Gastrocnemius medialis (tissue), 4 donors: ENCODE measurements around the gene HINT2. TPM values are rescaled to one million over a fixed set of nuclear protein-coding genes. Genes with fewer than 3 reads are reported as not detected.
A peak's percentile ranks its signal among the peaks of the same experiment; 100 is the strongest.

ENCODE experiments used
- ATAC-seq, 2 donors: fragments of 150-250 bp; one replicate each; pipeline ENCODE4 v1.9.1; 2016
- DNase-seq, 2 donors: peaks; one replicate each; pipeline ENCODE4 v3.0.0-alpha.2; 2019
- H3K27ac ChIP-seq, 4 donors: fragments of 200-600 bp; sonication (generic); 1 replicate in 1 of 4; 2 replicates in 3 of 4; pipeline ENCODE4 v1.5.1; 2016 to 2018; ENCODE audit warnings: mild to moderate bottlenecking in 2 of 4, moderate library complexity in 1 of 4
- H3K27me3 ChIP-seq, 3 donors: fragments of 200-600 bp; sonication (generic) in 2 of 3; 1 replicate in 1 of 3; 2 replicates in 2 of 3; pipeline versions ENCODE4 v1.5.1 to v1.6.0; 2016 to 2019; ENCODE audit warnings: mild to moderate bottlenecking in 1 of 3, moderate library complexity in 1 of 3
- H3K36me3 ChIP-seq, 2 donors: fragments of 200-600 bp; sonication (generic) in 1 of 2; one replicate each; pipeline ENCODE4 v1.5.1; 2017 to 2018
- H3K4me1 ChIP-seq, 2 donors: fragments of 200-600 bp; sonication (generic) in 1 of 2; one replicate each; pipeline ENCODE4 v1.5.1; 2016 to 2017; ENCODE audit warnings: mild to moderate bottlenecking in 2 of 2
- H3K4me3 ChIP-seq, 4 donors: fragments of 200-600 bp; sonication (generic) in 3 of 4; 1 replicate in 1 of 4; 2 replicates in 3 of 4; pipeline ENCODE4 v1.5.1; 2016 to 2019; ENCODE audit warnings: mild to moderate bottlenecking in 2 of 4
- H3K9me3 ChIP-seq, 3 donors: fragments of 200-600 bp; sonication (generic) in 2 of 3; 1 replicate in 1 of 3; 2 replicates in 2 of 3; pipeline ENCODE4 v1.5.1; 2016 to 2019
- POLR2A ChIP-seq, 2 donors: fragments of 450-650 bp; IDR thresholded peaks; one replicate each; pipeline ENCODE4 v1.6.1; 2017; ENCODE audit warnings: antibody characterized with exemption in 2 of 2, mild to moderate bottlenecking in 2 of 2, moderate library complexity in 2 of 2
- in situ Hi-C, 4 donors: fragments of 200-750 bp; cut with MboI; loops; one replicate each; pipeline versions ENCODE4 v1.15.0 to v1.8.0; 2017; ENCODE audit warnings: low sequenced_read_pairs in 4 of 4
- intact Hi-C: fragments of 100-400 bp; cut with DNase I; formaldehyde crosslinking; loops from one replicate; pipeline ENCODE4 v1.15.1; 2023; ENCODE audit warnings: low total_unique reads
- total RNA-seq, 4 donors: library from RNA; depleted of rRNA; stranded (reverse); fragments of >200 nt; gene quantifications; one replicate each; pipeline versions ENCODE4 v1.1.0 to v1.2.3, GENCODE V29; 2016
- TF ChIP-seq, protein P1 (sequence below), 5 experiments: fragments of 450-650 bp in 3 of 5; fragments of 200-600 bp in 2 of 5; sonication (generic) in 2 of 5; IDR thresholded peaks in 4 of 5; conservative IDR thresholded peaks in 1 of 5; 1 replicate in 4 of 5; 2 replicates in 1 of 5; pipeline ENCODE4 v1.5.1; 2016 to 2019; ENCODE audit warnings: antibody characterized with exemption in 5 of 5, mild to moderate bottlenecking in 3 of 5, moderate library complexity in 3 of 5

The HINT2 gene
- total RNA-seq, 4 donors from 2014 or later, result 4.5 to 26.7 (median 22.0) TPM

DNA sequence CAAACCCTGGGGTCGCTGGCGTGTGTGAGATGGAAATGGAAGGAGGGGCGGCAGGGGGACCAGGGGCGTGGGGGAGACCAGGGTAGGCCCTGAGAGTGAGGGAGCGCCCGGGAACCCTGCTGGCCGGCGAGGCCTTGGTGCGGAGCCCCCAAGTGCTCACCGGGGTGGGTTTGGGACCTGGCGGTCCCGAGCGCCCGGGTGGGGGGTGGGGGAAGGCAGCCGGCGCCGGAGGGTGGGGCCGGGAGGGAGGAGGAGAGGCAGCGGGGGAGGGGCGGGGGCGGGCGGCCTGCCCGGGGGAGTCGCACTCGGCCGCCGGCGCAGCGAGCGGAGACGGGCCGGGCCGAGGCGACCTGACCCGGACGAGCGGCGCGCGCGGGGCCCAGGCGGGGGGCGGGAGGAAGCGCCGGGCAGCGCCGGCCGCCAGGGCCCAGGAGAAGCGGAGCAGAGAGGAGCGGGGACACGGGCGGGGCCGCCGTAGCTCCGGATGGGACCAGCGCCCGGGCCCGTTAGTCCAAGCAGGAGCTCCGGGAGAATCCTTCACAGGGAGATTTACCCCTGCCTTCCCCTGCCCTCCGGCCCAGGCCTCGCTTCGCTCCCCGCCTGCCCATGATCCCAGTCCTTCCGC lies 23.4 kb downstream of the HINT2 start, which contains the start of gene NPR2:
Gene NPR2, plus strand, starts transcription at position 295 of the 625 bp plus-strand sequence. CDS start 818 bp downstream, outside the sequence.
- no peaks in the 10 kb centered on the region for H3K27me3 ChIP-seq
- H3K36me3 ChIP-seq, result no peaks in the 10 kb centered on the region
- peak in 1 of 2 donors; percentile 47 for DNase-seq
- peak within 1 kb of the TSS; percentile 81 to 88 (median 84) for H3K27ac ChIP-seq
- intact Hi-C loops, result loop anchor here (1.0 kb wide), 1 partner anchor 21 kb away; the partner anchor contains the start of gene SPAG8
- ATAC-seq, result peak; percentile 57 to 64
- in situ Hi-C loops, result loop anchor here in 2 of 4 donors (5.0 to 10.0 kb wide), 2 partner anchors 83 to 91 kb away; partner anchors contain the start of gene OR13J1 (in 1 of the 2)
- peak within 1 kb of the TSS; percentile 67 to 73 (median 69) for H3K4me3 ChIP-seq
- no peaks in the 10 kb centered on the region for H3K9me3 ChIP-seq
- peaks cover 29 to 34% of the 10 kb centered on the region in 2 donors for H3K4me1 ChIP-seq
- TF ChIP-seq, protein P1, sequence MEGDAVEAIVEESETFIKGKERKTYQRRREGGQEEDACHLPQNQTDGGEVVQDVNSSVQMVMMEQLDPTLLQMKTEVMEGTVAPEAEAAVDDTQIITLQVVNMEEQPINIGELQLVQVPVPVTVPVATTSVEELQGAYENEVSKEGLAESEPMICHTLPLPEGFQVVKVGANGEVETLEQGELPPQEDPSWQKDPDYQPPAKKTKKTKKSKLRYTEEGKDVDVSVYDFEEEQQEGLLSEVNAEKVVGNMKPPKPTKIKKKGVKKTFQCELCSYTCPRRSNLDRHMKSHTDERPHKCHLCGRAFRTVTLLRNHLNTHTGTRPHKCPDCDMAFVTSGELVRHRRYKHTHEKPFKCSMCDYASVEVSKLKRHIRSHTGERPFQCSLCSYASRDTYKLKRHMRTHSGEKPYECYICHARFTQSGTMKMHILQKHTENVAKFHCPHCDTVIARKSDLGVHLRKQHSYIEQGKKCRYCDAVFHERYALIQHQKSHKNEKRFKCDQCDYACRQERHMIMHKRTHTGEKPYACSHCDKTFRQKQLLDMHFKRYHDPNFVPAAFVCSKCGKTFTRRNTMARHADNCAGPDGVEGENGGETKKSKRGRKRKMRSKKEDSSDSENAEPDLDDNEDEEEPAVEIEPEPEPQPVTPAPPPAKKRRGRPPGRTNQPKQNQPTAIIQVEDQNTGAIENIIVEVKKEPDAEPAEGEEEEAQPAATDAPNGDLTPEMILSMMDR (IDR thresholded peaks at IDR 0.05 in 4 of 5, conservative IDR thresholded peaks at IDR 0.05 in 1 of 5), result no peak
- peak in 1 of 2 donors; percentile 38 for TF ChIP-seq POLR2A (IDR thresholded peaks at IDR 0.05)

DNA sequence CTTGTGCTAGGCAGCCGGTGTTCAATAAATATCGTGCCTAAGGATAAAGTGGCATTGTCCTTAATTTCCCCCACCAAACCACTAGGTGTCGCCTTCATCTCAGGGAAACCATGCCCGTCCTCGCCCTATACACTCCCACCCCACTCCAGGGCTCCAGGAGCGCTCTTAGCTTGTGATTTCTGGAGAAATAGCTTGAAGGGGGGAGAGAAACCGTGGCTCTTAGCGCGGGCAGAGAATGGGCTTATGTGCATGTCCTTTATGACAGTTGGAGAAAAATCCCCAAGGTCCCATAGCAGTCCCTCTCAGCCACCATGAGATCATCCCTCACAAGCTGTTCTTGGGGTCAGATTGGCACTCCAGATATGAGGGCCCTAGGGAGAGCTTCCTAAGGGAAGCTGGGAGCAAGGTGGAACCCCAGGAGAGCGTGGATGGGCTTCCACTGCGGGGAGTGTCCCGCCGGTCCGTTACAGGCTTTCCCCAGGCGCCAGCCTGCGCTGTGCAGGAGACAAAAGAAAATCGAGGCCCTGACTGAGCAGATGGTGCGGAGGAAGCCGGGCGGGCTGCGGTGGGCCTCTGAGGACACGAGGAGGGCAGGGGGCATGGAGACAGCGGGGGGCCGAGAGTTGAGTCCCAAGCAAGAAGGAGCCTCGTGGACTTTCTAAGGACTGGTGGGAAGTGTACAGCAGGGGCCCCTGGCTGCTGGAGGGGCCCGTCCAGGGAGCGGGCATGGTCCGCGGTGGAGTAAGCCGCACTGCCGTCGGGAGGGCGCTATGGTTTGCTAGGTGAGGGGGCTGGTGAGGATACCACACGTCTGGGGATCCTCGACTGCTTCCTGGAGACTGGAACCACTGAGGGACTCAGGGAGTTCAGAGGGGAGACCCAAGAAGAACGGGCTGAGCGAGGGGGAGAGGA lies 24.2 kb downstream of the HINT2 start:
- Histone ChIP-seq H3K9me3 (no peaks in the 10 kb centered on the region), H3K4me1 (peaks cover 29 to 34% of the 10 kb centered on the region in 2 donors), H3K27me3 (no peaks in the 10 kb centered on the region), H3K4me3 (peak overlapping the region; percentile 67 to 73 (median 69)), H3K36me3 (no peaks in the 10 kb centered on the region), H3K27ac (peak overlapping the region; percentile 81 to 88 (median 84))
- DNase-seq, result peak; percentile 63 to 71
- TF ChIP-seq, protein P1 (IDR thresholded peaks at IDR 0.05 in 4 of 5, conservative IDR thresholded peaks at IDR 0.05 in 1 of 5), result peak; percentile 80 to 92 (median 85)
- no peak for TF ChIP-seq POLR2A (IDR thresholded peaks at IDR 0.05)
- ATAC-seq, result peak; percentile 80 to 84
- intact Hi-C loops, result loop anchor here (1.0 kb wide), 3 partner anchors 22 to 92 kb away; partner anchors contain the start of gene SPAG8
- in situ Hi-C loops, result loop anchor here in 2 of 4 donors (5.0 to 10.0 kb wide), 2 partner anchors 84 to 92 kb away; partner anchors contain the start of gene OR13J1 (in 1 of the 2)

- no peaks in the 10 kb centered on the region for H3K9me3 ChIP-seq
- ATAC-seq (no peak), DNase-seq (no peak)
- intact Hi-C loops, result loop anchor here (1.0 kb wide), 2 partner anchors 36 to 92 kb away; no protein-coding TSS in a partner anchor
- no peaks in the 10 kb centered on the region for H3K36me3 ChIP-seq
- H3K27me3 ChIP-seq, result no peaks in the 10 kb centered on the region
- no peak overlapping the region for H3K4me3 ChIP-seq
- H3K4me1 ChIP-seq, result peaks cover 29 to 34% of the 10 kb centered on the region in 2 donors
- TF ChIP-seq, protein P1 (IDR thresholded peaks at IDR 0.05 in 4 of 5, conservative IDR thresholded peaks at IDR 0.05 in 1 of 5), result no peak
- TF ChIP-seq POLR2A (IDR thresholded peaks at IDR 0.05), result no peak
- in situ Hi-C loops, result loop anchor here in 2 of 4 donors (5.0 to 10.0 kb wide), 2 partner anchors 85 to 92 kb away; partner anchors contain the start of gene OR13J1 (in 1 of the 2)
- no peak overlapping the region for H3K27ac ChIP-seq
Observed at GRCh38 chr9:35790025-35790384, 24.8 kb downstream of the HINT2 start.

- Histone ChIP-seq H3K27me3 (no peaks in the 10 kb centered on the region), H3K4me3 (no peak overlapping the region), H3K9me3 (no peaks in the 10 kb centered on the region), H3K36me3 (no peaks in the 10 kb centered on the region), H3K27ac (no peak overlapping the region), H3K4me1 (peaks cover 29 to 34% of the 10 kb centered on the region in 2 donors)
- ATAC-seq (no peak), DNase-seq (no peak)
- no peak for TF ChIP-seq POLR2A (IDR thresholded peaks at IDR 0.05)
- in situ Hi-C loops (loop anchor here in 2 of 4 donors (5.0 kb wide), 1 partner anchor 93 kb away; no protein-coding TSS in a partner anchor), intact Hi-C loops (no loop called here)
Observed at GRCh38 chr9:35789541-35789940, 25.3 kb downstream of the HINT2 start.
